Astrocyte of the cerebellum (primary cell): Measurements from ENCODE around the gene AGBL1.

Experiments used
- DNase-seq: peaks from one replicate; pipeline ENCODE4 v3.0.0-alpha.2; 2011; ENCODE audit warnings: low read depth
- H3K4me3 ChIP-seq: 2 replicates; pipeline ENCODE4 v1.5.1; 2011; ENCODE audit warnings: mild to moderate bottlenecking, low read depth, low read length, moderate library complexity
- in situ Hi-C: cut with HindIII; loops from 2 replicates; pipeline ENCODE4 v1.10.0; 2017; ENCODE audit warnings: low sequenced_read_pairs
- TF ChIP-seq, protein P1 (sequence below): IDR thresholded peaks from 2 replicates; pipeline ENCODE4 v1.5.1; 2012; ENCODE audit warnings: low read length, low read depth, moderate library complexity, mild to moderate bottlenecking; ENCODE audit errors: missing control alignments

Gene AGBL1

GRCh38 chr15:86654501-86654900 lies 574.8 kb downstream of the AGBL1 start:
- TF ChIP-seq, protein P1, sequence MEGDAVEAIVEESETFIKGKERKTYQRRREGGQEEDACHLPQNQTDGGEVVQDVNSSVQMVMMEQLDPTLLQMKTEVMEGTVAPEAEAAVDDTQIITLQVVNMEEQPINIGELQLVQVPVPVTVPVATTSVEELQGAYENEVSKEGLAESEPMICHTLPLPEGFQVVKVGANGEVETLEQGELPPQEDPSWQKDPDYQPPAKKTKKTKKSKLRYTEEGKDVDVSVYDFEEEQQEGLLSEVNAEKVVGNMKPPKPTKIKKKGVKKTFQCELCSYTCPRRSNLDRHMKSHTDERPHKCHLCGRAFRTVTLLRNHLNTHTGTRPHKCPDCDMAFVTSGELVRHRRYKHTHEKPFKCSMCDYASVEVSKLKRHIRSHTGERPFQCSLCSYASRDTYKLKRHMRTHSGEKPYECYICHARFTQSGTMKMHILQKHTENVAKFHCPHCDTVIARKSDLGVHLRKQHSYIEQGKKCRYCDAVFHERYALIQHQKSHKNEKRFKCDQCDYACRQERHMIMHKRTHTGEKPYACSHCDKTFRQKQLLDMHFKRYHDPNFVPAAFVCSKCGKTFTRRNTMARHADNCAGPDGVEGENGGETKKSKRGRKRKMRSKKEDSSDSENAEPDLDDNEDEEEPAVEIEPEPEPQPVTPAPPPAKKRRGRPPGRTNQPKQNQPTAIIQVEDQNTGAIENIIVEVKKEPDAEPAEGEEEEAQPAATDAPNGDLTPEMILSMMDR: no peak
- no peak overlapping the region for H3K4me3 ChIP-seq
- DNase-seq: no peak
- in situ Hi-C loops: no loop called here

DNA sequence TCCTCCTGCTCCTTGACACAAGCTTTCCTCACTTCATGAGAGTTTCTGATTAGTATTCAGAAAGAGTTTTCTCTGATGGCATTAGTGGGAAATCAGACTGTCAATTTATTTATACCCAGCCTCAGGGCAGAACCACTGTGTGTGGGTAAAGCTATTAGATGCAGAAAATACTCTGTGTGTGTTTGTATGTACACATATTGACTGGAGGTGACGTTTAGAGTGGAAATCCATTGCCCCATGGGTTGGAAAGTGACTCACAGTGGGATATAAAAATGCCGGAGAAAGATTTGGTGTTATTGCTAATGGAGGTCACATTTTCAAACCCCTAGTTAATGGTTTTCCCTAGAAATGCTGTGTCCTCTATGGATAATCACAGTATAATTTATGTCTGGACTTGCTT lies 577.6 kb downstream of the AGBL1 start:
- in situ Hi-C loops: no loop called here
- H3K4me3 ChIP-seq: no peak overlapping the region
- no peak for DNase-seq
- TF ChIP-seq, protein P1: no peak

DNA sequence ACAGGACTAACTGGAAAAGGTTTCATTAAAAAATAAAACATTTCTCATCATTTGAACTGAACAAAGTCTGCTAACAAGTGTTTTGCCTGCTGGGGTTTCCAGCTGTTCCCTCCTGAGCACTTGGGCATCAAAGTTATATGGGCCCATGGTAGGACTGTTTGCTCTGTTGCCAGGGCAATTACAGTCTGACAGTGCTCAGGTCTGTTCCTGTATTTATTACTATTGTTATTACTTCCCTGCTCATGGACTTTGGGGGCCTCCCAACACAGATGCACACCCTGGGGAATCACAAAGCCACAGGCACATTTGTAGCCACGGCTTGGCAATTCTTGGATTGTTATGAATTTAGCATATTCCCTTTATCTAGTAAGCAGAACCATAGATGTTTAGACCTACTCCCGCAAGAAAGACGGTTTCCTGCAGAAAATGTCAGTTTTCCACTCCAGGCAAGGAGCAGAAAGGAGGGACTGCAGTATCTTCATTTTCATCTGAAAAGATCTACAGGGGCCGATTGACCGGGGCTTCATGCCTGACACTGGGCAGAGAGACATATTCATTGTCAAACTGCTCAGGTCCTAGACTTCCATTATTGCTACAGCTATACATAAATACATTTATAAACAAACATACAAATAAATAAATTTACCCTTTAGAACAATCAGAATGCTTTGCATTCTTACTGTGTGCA lies 580.2 kb downstream of the AGBL1 start:
- no peak for DNase-seq
- TF ChIP-seq, protein P1: no peak
- in situ Hi-C loops: no loop called here
- no peak overlapping the region for H3K4me3 ChIP-seq

- in situ Hi-C loops: no loop called here
- TF ChIP-seq, protein P1: no peak
- DNase-seq: no peak
These were observed 581.9 kb downstream of the AGBL1 start for GRCh38 chr15:86661580-86661979.

DNA sequence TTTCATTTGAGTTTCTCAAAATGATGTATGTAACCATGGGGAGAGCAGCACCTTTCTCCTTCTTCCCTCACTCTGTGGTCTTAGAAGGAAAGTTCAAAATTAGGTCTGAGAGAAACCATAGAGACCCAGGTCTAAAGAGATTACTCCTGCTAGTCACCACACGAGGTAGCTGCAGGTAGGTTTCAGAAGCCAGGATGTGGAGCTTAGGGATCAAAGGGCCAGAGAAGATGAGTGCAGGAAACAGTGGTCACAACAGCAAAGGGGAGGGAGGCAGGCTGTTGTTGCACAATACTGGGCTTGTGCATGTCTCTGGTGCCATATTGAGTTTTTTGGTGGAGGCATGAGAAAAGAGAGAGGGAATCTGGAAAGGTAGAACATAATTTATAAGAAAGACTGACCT lies 583.6 kb downstream of the AGBL1 start:
- TF ChIP-seq, protein P1: no peak
- no peak for DNase-seq
- in situ Hi-C loops: no loop called here
- no peak overlapping the region for H3K4me3 ChIP-seq

More at GRCh38 chr15:86661580-86661979, 581.9 kb downstream of the AGBL1 start:
- no peak overlapping the region for H3K4me3 ChIP-seq

- no peak for DNase-seq
- in situ Hi-C loops: no loop called here
- TF ChIP-seq, protein P1: no peak
- no peak overlapping the region for H3K4me3 ChIP-seq
These were observed 584.3 kb downstream of the AGBL1 start for GRCh38 chr15:86663979-86664378.

GRCh38 chr15:86664581-86664980 lies 584.9 kb downstream of the AGBL1 start:
- TF ChIP-seq, protein P1: no peak
- in situ Hi-C loops: no loop called here
- no peak overlapping the region for H3K4me3 ChIP-seq
- DNase-seq: no peak
